ENCODE data around the gene STAT6. TPM values are rescaled to one million over a fixed set of nuclear protein-coding genes. Genes with fewer than 3 reads are reported as not detected.

STAT6 gene
- total RNA-seq, 1 experiment from 2014 or later, result 52.3 TPM

GRCh38 chr12:57129321-57129842, 18.2 kb upstream of the STAT6 start:
- ATAC-seq, result no peak
- Histone ChIP-seq H3K36me3 (ENCODE audit: control insufficient read depth, insufficient read depth, low read length) (no peaks in the 10 kb centered on the region), H3K4me1 (ENCODE audit: control insufficient read depth, insufficient read depth, low read length) (0 out of 2 replicates have a peak, but pooled peaks cover 5% of the 10 kb centered on the region), H3K9me3 (ENCODE audit: control insufficient read depth, insufficient read depth, low read depth, low read length) (no peaks in the 10 kb centered on the region), H3K27ac (ENCODE audit: low read length) (no peak overlapping the region), H3K4me3 (ENCODE audit: low read depth in 2 of 2, low read length in 2 of 2) (peak overlapping the region; percentile 78 to 81), H3K27me3 (ENCODE audit: control insufficient read depth, insufficient read depth, low read length) (0 out of 2 replicates have a peak, but pooled peaks cover 3% of the 10 kb centered on the region)
- intact Hi-C loops (cut with micrococcal nuclease; ENCODE audit: unreplicated experiment), result no loop called here
- DNase-seq (ENCODE audit: low read depth, low spot score), result no peak
- ChIA-PET CTCF (interaction anchor here (0.7 kb wide), 1 partner anchor 46 kb away, joined by 3 read pairs; no protein-coding TSS in a partner anchor), POLR2A (no interaction called here)
- TF ChIP-seq TCF7L2 (IDR thresholded peaks at IDR 0.05; ENCODE audit: low read depth, low read length) (no peak), SIN3A (IDR thresholded peaks at IDR 0.05; ENCODE audit: borderline replicate concordance, insufficient read depth, low read depth, low read length) (no peak), REST (IDR thresholded peaks at IDR 0.05; ENCODE audit: insufficient read depth in 1 of 2, low read depth in 2 of 2, low read length in 1 of 2) (no peak), POLR2AphosphoS5 (IDR thresholded peaks at IDR 0.05; ENCODE audit: low read depth, low read length) (no peak), CTCF (IDR thresholded peaks at IDR 0.05) (no peak)
- in situ Hi-C loops (cut with HindIII; ENCODE audit: low pct_unique_long_range_greater_than_20kb, low sequenced_read_pairs), result no loop called here
- no TSS peak for BruUV-seq (replicated peaks)

DNA sequence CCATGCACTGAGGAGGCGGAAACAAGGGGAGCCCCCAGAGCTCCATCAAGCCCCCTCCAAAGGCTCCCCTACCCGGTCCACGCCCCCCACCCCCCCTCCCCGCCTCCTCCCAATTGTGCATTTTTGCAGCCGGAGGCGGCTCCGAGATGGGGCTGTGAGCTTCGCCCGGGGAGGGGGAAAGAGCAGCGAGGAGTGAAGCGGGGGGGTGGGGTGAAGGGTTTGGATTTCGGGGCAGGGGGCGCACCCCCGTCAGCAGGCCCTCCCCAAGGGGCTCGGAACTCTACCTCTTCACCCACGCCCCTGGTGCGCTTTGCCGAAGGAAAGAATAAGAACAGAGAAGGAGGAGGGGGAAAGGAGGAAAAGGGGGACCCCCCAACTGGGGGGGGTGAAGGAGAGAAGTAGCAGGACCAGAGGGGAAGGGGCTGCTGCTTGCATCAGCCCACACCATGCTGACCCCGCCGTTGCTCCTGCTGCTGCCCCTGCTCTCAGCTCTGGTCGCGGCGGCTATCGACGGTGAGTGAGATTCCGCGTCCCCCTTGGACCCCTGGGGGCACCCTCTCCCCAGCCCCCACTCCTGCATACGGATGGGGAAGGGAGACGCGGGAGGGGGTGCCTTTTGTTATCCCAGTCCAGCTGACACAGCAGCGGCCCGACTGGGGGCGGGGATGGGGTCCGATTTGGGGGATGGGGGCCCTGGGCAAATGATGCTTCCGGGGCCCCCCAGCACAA, 17.5 kb upstream of the STAT6 start:
- in situ Hi-C loops (cut with HindIII; ENCODE audit: low pct_unique_long_range_greater_than_20kb, low sequenced_read_pairs) (no loop called here), intact Hi-C loops (cut with micrococcal nuclease; ENCODE audit: unreplicated experiment) (no loop called here)
- Histone ChIP-seq H3K4me3 (ENCODE audit: low read depth in 2 of 2, low read length in 2 of 2) (peak overlapping the region; percentile 78 to 81), H3K27me3 (ENCODE audit: control insufficient read depth, insufficient read depth, low read length) (0 out of 2 replicates have a peak, but pooled peaks cover 3% of the 10 kb centered on the region), H3K9me3 (ENCODE audit: control insufficient read depth, insufficient read depth, low read depth, low read length) (peaks cover 2% of the 10 kb centered on the region; the same call in 1 of the 2 replicates), H3K27ac (ENCODE audit: low read length) (no peak overlapping the region), H3K4me1 (ENCODE audit: control insufficient read depth, insufficient read depth, low read length) (0 out of 2 replicates have a peak, but pooled peaks cover 5% of the 10 kb centered on the region), H3K36me3 (ENCODE audit: control insufficient read depth, insufficient read depth, low read length) (no peaks in the 10 kb centered on the region)
- TF ChIP-seq SIN3A (IDR thresholded peaks at IDR 0.05; ENCODE audit: borderline replicate concordance, insufficient read depth, low read depth, low read length) (no peak), TCF7L2 (IDR thresholded peaks at IDR 0.05; ENCODE audit: low read depth, low read length) (no peak), REST (IDR thresholded peaks at IDR 0.05; ENCODE audit: insufficient read depth in 1 of 2, low read depth in 2 of 2, low read length in 1 of 2) (no peak), POLR2AphosphoS5 (IDR thresholded peaks at IDR 0.05; ENCODE audit: low read depth, low read length) (no peak), CTCF (IDR thresholded peaks at IDR 0.05) (no peak)
- DNase-seq (ENCODE audit: low read depth, low spot score), result no peak
- CTCF ChIA-PET, result interaction anchor here (0.6 to 1.3 kb wide), 7 partner anchors 17 to 115 kb away, joined by 3 to 10 read pairs (median 5); partner anchors contain the start of gene TAC3
- no peak for ATAC-seq
- BruUV-seq (replicated peaks), result no TSS peak
- POLR2A ChIA-PET, result interaction anchor here (0.5 to 0.7 kb wide), 3 partner anchors 10 to 402 kb away, joined by 3 to 5 read pairs (median 3); no protein-coding TSS in a partner anchor

Measured in Panc1 (cell line).